SJSA1 (cell line): ENCODE data around the gene CYP11A1. TPM values are rescaled to one million over a fixed set of nuclear protein-coding genes. Genes with fewer than 3 reads are reported as not detected.
A peak's percentile ranks its signal among the peaks of the same experiment; 100 is the strongest.
"Not testable (repeated sequence)": the region's sequence is repeated elsewhere in the genome, so short reads cannot be mapped to it uniquely, and the experiment has no call there.

Experiments used
- DNase-seq, 2 experiments: peaks; one replicate each; pipeline ENCODE4 v3.0.0-alpha.2; 2015 to 2020; ENCODE audit warnings: low spot score in 2 of 2, low read depth in 1 of 2
- H3K27ac ChIP-seq: fragments of 250-450 bp; sonication (Bioruptor Pico); 2 replicates; pipeline ENCODE4 v1.5.1; 2020; ENCODE audit warnings: mild to moderate bottlenecking, moderate library complexity
- H3K27me3 ChIP-seq: fragments of 250-450 bp; sonication (Bioruptor Pico); replicated peaks from 2 replicates; pipeline ENCODE4 v1.5.1; 2020; ENCODE audit warnings: mild to moderate bottlenecking, moderate library complexity
- H3K36me3 ChIP-seq: fragments of 250-450 bp; sonication (Bioruptor Pico); 2 replicates; pipeline ENCODE4 v1.5.1; 2020; ENCODE audit warnings: mild to moderate bottlenecking
- H3K4me1 ChIP-seq: fragments of 250-450 bp; sonication (Bioruptor Pico); replicated peaks from 2 replicates; pipeline ENCODE4 v1.6.1; 2021; ENCODE audit warnings: mild to moderate bottlenecking
- H3K4me3 ChIP-seq: fragments of 250-450 bp; sonication (Bioruptor Pico); 2 replicates; pipeline ENCODE4 v1.5.1; 2020; ENCODE audit warnings: mild to moderate bottlenecking
- H3K9me3 ChIP-seq: fragments of 250-450 bp; sonication (Bioruptor Pico); replicated peaks from 2 replicates; pipeline ENCODE4 v1.5.1; 2020; ENCODE audit warnings: mild to moderate bottlenecking
- total RNA-seq: library from RNA; depleted of rRNA; stranded (reverse); fragments of >200 nt; shearing (Covaris generic); gene quantifications from 2 replicates; pipeline ENCODE4 v1.2.3, GENCODE V29; 2014

Gene CYP11A1
- total RNA-seq, 1 experiment from 2014 or later, result 1.3 TPM

DNA sequence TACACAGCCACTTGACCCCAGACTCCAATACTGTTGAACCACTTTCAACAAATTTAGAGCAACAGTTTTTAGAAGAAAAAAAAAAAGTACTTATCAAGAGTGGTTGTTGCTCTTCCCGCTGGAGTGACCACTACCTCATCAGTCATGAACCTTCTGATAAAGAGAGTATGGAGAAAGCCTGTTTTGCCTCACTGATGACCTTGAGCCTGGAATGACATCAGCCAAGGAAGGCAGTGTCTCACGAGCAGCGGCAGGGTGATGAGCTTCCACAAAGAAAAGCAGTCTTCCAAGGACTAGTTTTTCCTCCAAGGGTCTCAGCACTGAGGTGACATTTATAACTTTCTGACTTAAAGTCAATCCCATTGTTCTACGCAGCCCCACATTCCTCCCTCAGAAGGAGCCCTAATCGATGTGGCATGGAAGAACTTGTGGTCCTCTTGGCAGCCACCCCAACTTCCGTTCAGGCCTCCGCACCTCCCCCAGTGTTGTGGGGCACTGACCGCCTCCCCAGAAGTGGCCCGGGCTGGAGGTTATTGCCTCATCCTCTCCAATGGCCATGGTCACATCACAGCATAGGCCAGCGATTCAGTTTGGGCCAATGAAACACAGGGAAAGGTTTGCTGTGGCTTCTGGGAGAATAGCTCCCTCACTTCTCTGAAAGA is 1.8 kb upstream of the CYP11A1 start:
- DNase-seq, result no peak
- Histone ChIP-seq H3K4me1 (peaks cover 17% of the 10 kb centered on the region), H3K36me3 (no peaks in the 10 kb centered on the region), H3K27ac (no peak overlapping the region), H3K27me3 (peaks cover 32% of the 10 kb centered on the region), H3K9me3 (no peaks in the 10 kb centered on the region), H3K4me3 (no peak overlapping the region)

DNA sequence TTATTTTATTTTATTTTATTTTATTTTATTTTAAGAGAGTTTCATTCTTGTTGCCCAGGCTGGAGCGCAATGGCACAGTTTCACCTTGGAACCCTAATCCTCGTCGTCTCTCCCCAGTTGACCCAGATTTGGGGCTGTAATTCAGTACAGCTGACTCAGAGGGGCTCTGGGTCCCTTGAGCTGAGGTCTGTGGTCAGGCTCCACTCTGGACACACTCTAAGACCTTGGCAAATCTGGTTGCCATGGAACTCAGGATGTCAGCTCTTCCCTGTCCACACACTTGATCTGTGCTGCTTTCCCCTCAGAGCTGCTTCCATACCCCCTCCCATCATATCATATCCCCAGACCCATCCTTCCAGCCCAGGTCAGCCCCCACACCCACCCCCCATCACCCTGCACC is 675 bp upstream of the CYP11A1 start:
- no peak overlapping the region for H3K27ac ChIP-seq
- peaks cover 8% of the 10 kb centered on the region for H3K4me1 ChIP-seq
- no peak overlapping the region for H3K4me3 ChIP-seq
- no peak for DNase-seq
- H3K9me3 ChIP-seq, result no peaks in the 10 kb centered on the region
- peaks cover 36% of the 10 kb centered on the region for H3K27me3 ChIP-seq
- no peaks in the 10 kb centered on the region for H3K36me3 ChIP-seq

DNA sequence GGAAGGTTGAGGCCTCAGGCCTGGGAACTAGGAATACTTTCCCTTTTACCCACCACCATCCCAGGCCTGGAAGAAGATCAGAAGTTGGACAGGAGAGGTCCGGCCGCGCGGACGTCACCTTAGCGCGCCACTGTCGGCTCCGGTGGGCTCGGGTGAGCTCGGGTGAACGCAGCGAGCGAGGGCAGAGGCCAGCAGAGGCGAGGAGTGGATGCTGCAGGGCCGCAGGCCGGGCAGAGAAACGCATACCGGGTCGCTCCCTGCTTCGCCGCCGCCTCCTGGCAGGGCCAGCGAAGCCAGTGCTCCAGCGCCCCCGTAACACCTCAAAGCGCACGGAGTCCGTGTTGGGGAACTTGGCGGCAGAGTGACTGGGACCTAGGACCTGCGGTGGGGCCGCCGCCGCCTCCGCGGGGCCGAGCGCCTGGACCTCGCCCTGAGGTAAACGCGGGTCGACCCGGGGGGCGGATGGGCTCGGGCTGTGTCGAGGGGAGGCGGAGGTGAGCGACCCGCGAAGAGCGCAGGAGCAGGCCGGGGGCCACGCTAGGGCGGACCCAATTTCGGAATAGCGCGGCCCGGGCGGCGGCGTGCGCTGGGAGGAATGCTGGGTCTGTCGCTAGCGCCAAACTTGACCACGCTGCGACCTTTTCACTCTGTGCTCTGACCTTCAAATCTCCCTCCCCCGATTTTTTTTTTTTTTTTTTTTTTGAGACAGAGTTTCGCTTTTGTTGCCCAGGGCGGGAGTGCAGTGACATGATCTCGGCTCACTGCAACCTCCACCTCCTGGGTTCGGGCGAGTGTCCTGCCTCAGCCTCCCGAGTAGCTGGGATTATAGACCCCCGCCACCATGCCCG is 1.6 kb downstream of the CYP11A1 start:
- no peak overlapping the region for H3K27ac ChIP-seq
- peak in 1 of 2 experiments; percentile 27 for DNase-seq
- H3K4me3 ChIP-seq, result peak overlapping the region; percentile 47
- peaks cover 37% of the 10 kb centered on the region for H3K27me3 ChIP-seq
- no peaks in the 10 kb centered on the region for H3K9me3 ChIP-seq
- H3K36me3 ChIP-seq, result no peaks in the 10 kb centered on the region
- H3K4me1 ChIP-seq, result peaks cover 8% of the 10 kb centered on the region

DNA sequence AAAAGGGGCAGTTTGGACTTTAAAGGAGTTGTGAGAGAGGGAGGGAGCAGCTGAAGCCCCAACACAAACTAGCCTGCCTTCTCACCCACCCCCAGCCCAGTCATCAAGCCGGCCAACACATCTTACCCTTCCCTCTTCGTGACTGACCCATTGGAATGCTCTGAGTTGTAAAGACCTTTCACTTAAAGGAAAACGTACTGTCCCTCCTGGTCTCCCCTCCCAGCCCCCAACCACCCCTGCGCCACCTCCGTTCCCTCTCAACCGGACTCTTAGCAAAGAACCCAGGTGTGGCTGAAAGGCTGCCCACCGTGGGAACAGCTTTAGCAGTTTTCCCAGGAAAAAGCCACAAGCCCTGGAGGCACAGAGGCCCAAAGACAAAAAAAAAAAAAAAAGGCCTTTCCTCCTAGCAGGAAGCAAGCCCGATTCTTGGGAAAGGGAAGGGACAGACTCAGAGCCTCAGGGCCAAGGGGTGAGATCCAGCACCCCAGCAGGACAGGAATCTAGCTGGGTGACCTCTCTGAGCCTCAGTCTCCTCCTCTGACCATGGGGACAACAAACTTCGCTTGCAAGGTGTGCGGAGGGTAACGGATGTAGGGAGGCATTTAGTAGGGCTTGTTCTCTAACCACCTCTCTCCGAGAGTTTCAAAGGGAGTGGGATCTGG is 2.4 kb downstream of the CYP11A1 start:
- H3K9me3 ChIP-seq, result no peaks in the 10 kb centered on the region
- H3K4me1 ChIP-seq, result peaks cover 8% of the 10 kb centered on the region
- no peak overlapping the region for H3K27ac ChIP-seq
- DNase-seq, result no peak
- H3K27me3 ChIP-seq, result peaks cover 32% of the 10 kb centered on the region
- H3K4me3 ChIP-seq, result peak overlapping the region; percentile 47; the same call in 1 of the 2 replicates
- no peaks in the 10 kb centered on the region for H3K36me3 ChIP-seq

DNA sequence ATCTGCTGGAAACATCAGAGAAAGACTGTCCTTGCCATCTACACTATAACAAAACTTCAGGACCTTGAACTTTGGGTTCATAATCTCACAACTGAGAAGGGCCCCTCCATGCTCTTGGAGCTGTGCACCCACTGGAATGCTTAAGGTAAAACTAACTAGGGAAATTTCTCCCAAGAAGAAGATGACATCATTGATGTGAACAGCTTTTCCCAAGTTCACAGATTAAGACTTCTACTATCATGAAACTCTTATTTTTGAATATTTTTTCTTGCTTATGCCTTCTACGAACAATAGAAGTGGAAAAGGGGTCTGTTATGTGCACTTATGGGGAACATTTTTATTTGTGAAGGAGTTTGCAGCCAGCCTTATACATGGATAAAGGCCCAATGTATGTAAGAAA is 5.0 kb downstream of the CYP11A1 start:
- Histone ChIP-seq H3K36me3 (no peaks in the 10 kb centered on the region), H3K4me3 (no peak overlapping the region), H3K9me3 (no peaks in the 10 kb centered on the region), H3K27ac (no peak overlapping the region), H3K27me3 (peaks cover 29% of the 10 kb centered on the region), H3K4me1 (peaks cover 8% of the 10 kb centered on the region)
- DNase-seq, result no peak

DNA sequence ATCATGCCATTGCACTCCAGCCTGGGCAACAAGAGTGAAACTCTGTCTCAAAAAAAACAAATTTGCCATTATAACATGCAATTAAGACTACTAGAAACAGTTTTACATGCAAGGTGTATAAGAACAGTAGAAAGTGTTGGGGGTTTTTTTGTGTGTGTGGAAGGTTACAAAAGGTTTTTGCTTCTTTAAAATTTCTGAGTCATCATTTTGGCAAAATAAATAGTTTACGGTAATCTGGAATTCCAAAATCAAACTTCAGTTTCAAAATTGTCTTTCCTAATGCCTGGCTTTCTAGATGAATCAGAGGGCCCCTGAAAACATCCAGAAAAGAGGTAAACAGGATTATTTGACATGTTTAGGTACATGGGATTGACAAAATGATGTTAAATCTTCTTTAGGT is 6.6 kb downstream of the CYP11A1 start:
- DNase-seq, H3K4me3 ChIP-seq, H3K27ac ChIP-seq, H3K36me3 ChIP-seq, H3K9me3 ChIP-seq, H3K4me1 ChIP-seq: not testable (repeated sequence)
- H3K27me3 ChIP-seq, result peaks cover 21% of the 10 kb centered on the region

DNA sequence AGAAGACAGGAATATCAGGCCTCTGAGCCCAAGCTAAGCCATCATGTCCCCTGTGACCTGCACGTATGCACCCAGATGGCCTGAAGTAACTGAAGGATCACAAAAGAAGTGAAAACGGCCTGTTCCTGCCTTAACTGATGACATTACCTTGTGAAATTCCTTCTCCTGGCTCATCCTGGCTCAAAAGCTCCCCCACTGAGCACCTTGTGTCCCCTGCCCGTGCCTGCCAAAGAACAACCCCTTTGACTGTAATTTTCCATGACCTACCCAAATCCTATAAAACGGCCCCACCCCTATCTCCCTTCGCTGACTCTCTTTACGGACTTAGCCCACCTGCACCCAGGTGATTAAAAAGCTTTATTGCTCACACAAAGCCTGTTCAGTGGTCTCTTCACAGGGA is 8.1 kb downstream of the CYP11A1 start:
- H3K9me3 ChIP-seq, DNase-seq, H3K4me3 ChIP-seq, H3K36me3 ChIP-seq, H3K27ac ChIP-seq, H3K4me1 ChIP-seq: not testable (repeated sequence)
- peaks cover 13% of the 10 kb centered on the region for H3K27me3 ChIP-seq

DNA sequence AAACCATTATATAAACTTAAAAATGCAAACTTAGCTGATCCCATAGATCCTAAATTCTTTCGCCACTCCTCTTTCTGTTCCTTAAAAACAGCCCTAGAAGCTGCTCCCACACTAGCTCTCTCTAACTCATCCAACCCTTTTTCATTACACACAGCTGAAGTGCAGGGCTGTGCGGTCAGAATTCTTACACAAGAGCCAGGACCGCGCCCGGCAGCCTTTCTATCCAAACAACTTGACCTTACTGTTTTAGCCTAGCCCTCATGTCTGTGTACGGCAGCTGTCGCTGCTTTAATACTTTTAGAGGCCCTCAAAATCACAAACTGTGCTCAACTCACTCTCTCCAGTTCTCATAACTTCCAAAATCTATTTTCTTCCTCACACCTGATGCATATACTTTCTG is 9.9 kb downstream of the CYP11A1 start:
- H3K9me3 ChIP-seq, DNase-seq, H3K4me1 ChIP-seq, H3K36me3 ChIP-seq, H3K4me3 ChIP-seq, H3K27me3 ChIP-seq, H3K27ac ChIP-seq: not testable (repeated sequence)

DNA sequence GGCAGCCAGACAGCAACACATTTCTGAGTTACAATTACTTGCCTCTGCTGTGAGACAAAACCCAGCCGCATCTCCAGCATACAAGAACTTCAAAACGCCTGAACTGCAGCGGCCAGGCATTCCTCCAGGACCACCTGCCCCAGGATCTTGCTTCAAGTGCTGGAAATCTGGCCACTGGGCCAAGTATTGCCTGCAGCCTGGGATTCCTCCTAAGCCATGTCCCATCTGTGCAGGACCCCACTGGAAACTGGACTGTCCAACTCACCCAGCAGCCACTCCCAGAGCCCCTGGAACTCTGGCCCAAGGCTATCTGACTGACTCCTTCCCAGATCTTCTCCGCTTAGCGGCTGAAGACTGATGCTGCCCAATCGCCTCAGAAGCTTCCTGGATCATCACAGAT is 11.4 kb downstream of the CYP11A1 start:
- not testable (repeated sequence) for H3K27ac ChIP-seq, H3K4me3 ChIP-seq, H3K36me3 ChIP-seq, DNase-seq, H3K4me1 ChIP-seq, H3K9me3 ChIP-seq, H3K27me3 ChIP-seq

DNA sequence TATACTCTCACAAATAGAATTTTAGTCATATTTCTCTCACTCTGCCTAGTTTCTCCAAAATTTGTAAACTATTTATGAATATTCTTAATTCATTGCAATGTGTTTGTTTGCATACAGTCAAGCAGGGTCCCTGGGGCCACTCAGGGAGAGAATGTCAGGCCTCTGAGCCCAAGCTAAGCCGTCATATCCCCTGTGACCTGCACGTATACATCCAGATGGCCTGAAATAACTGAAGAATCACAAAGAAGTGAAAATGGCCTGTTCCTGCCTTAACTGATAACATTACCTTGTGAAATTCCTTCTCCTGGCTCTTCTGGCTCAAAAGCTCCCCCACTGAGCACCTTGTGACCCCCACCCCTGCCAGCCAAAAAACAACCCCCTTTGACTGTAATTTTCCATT is 13.5 kb downstream of the CYP11A1 start:
- not testable (repeated sequence) for DNase-seq, H3K4me3 ChIP-seq, H3K27ac ChIP-seq, H3K4me1 ChIP-seq, H3K27me3 ChIP-seq, H3K36me3 ChIP-seq, H3K9me3 ChIP-seq

DNA sequence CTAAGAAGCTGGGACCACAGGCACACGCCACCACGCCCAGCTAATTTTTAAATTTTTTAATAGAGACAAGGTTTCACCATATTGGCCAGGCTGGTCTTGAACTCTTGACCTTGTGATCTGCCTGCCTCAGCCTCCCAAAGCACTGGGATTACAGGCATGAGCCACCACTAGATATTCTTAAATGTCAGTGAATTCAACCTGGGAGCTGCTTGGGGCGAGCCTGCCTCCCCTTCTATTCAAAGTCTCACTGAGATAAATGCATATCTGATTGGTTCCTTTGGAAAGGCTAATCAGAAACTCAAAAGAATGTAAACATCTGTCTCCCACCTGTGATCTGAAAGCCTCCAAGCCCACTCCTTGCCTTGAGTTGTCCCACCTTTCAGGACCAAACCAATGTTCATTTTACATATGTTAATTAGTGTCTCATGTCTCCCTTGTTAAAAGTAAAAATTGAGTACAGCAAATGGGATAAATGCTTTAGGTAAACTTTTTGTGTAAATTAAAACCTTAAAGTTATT is 15.0 kb downstream of the CYP11A1 start:
- Histone ChIP-seq H3K27me3 (no peaks in the 10 kb centered on the region), H3K4me3 (no peak overlapping the region), H3K27ac (no peak overlapping the region)

DNA sequence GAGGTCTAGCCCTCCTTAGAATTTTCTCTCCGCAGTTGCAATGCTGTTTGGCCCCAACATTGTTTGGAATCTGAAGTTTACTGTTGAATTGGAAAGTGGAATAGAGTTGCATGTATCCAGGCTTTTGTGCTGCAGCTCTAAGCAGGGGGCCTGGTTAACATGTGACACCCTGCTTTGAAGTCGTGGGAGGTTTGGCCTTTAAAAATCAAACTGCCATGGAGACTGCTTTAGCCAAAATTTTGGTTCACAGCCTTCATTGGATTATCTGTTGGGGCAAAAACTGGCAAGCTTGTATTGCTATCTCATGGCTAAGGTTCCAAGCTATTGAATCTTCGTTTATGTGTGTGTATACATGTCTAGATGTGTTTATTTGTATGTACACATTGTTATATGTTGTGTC is 15.8 kb downstream of the CYP11A1 start:
- Histone ChIP-seq H3K4me3 (no peak overlapping the region), H3K4me1 (no peaks in the 10 kb centered on the region), H3K27ac (no peak overlapping the region), H3K36me3 (no peaks in the 10 kb centered on the region), H3K9me3 (no peaks in the 10 kb centered on the region), H3K27me3 (no peaks in the 10 kb centered on the region)
- no peak for DNase-seq

More for the DNA sequence above, 15.0 kb downstream of the CYP11A1 start:
- no peaks in the 10 kb centered on the region for H3K9me3 ChIP-seq
- no peak for DNase-seq
- H3K4me1 ChIP-seq, result no peaks in the 10 kb centered on the region
- no peaks in the 10 kb centered on the region for H3K36me3 ChIP-seq

DNA sequence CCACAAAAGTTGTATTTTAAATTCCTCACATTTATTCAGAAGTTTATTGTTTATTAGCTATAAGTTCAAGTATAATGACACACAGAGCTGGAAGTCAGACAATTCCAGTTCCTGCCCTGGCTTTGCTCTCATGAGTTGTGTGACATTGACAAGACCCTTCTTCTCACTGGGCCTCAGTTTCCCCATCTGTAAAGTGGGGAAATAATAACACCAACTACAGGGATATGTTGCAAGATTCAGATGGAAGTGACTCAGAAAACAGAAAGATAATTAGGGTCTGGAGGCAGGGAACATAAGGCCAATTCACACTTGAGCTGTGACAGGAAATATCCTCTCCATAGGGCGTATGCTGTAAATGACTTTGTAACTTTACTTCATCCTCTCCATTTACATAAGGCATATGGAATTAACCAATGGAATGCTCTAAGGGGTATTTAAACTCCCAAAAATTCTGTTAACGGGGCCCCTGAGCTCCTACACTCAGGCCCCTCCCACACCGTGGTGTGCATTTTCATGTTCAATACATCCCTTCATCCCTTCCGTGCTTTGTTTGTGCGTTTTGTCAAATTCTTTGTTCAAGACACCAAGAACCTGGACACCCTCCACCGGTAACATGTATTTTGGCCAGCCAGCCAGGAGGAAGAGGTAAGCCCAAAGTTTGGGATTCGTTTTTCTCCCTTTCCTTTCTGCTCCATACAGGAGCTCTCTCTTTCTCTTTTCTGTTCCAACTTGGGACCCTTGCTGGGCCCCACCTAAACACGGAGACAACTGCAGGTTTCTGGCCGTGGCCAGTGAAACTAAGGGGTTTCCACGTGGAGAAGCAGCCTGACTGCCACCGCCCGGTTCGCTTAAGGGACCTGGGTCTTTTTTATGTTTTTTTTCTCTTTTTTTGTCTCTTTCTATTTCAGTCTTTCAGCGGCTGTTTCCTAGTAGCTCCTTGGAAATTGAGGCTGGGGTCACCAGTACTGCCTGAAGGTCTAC is 16.9 kb downstream of the CYP11A1 start:
- H3K27ac ChIP-seq, result no peak overlapping the region
- no peak overlapping the region for H3K4me3 ChIP-seq

More for the DNA sequence above, 16.9 kb downstream of the CYP11A1 start:
- Histone ChIP-seq H3K4me1 (peaks cover 5% of the 10 kb centered on the region), H3K9me3 (no peaks in the 10 kb centered on the region), H3K27me3 (no peaks in the 10 kb centered on the region), H3K36me3 (no peaks in the 10 kb centered on the region)
- no peak for DNase-seq
